Measurements from ENCODE around the gene SPATA9.

DNA sequence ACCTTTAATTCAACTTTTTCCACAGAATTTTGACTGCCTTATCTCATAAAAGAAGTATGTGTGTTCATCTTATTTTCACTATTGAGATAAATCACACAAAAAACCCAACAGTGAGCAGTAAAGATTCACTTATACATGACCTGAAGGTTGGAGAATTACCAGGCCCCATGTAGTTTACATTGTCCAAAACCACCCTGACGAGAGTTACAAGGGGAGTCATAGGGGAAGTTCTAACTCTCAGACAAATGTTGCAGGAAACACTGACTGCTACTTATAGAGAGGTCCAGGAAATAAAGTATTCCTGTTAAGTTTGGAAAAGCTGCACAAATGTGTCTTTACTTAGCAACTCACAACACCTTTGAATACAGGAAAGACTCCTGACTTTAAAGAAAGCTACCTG lies 14.1 kb downstream of the SPATA9 start:
- TF ChIP-seq, protein P1, sequence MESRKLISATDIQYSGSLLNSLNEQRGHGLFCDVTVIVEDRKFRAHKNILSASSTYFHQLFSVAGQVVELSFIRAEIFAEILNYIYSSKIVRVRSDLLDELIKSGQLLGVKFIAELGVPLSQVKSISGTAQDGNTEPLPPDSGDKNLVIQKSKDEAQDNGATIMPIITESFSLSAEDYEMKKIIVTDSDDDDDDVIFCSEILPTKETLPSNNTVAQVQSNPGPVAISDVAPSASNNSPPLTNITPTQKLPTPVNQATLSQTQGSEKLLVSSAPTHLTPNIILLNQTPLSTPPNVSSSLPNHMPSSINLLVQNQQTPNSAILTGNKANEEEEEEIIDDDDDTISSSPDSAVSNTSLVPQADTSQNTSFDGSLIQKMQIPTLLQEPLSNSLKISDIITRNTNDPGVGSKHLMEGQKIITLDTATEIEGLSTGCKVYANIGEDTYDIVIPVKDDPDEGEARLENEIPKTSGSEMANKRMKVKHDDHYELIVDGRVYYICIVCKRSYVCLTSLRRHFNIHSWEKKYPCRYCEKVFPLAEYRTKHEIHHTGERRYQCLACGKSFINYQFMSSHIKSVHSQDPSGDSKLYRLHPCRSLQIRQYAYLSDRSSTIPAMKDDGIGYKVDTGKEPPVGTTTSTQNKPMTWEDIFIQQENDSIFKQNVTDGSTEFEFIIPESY (IDR thresholded peaks at IDR 0.05): no peak
- TF ChIP-seq, protein P2, sequence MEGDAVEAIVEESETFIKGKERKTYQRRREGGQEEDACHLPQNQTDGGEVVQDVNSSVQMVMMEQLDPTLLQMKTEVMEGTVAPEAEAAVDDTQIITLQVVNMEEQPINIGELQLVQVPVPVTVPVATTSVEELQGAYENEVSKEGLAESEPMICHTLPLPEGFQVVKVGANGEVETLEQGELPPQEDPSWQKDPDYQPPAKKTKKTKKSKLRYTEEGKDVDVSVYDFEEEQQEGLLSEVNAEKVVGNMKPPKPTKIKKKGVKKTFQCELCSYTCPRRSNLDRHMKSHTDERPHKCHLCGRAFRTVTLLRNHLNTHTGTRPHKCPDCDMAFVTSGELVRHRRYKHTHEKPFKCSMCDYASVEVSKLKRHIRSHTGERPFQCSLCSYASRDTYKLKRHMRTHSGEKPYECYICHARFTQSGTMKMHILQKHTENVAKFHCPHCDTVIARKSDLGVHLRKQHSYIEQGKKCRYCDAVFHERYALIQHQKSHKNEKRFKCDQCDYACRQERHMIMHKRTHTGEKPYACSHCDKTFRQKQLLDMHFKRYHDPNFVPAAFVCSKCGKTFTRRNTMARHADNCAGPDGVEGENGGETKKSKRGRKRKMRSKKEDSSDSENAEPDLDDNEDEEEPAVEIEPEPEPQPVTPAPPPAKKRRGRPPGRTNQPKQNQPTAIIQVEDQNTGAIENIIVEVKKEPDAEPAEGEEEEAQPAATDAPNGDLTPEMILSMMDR (IDR thresholded peaks at IDR 0.05; ENCODE audit: low read depth, low read length, missing input control): no peak
- TF ChIP-seq GABPA (IDR thresholded peaks at IDR 0.05 in 1 of 2, conservative IDR thresholded peaks at IDR 0.05 in 1 of 2) (no peak), EGR1 (IDR thresholded peaks at IDR 0.05; ENCODE audit: low read depth in 2 of 2) (no peak), JUND (IDR thresholded peaks at IDR 0.05) (no peak)
- TF ChIP-seq, protein P3, sequence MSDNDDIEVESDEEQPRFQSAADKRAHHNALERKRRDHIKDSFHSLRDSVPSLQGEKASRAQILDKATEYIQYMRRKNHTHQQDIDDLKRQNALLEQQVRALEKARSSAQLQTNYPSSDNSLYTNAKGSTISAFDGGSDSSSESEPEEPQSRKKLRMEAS (IDR thresholded peaks at IDR 0.05): no peak
- TF ChIP-seq, protein P4, sequence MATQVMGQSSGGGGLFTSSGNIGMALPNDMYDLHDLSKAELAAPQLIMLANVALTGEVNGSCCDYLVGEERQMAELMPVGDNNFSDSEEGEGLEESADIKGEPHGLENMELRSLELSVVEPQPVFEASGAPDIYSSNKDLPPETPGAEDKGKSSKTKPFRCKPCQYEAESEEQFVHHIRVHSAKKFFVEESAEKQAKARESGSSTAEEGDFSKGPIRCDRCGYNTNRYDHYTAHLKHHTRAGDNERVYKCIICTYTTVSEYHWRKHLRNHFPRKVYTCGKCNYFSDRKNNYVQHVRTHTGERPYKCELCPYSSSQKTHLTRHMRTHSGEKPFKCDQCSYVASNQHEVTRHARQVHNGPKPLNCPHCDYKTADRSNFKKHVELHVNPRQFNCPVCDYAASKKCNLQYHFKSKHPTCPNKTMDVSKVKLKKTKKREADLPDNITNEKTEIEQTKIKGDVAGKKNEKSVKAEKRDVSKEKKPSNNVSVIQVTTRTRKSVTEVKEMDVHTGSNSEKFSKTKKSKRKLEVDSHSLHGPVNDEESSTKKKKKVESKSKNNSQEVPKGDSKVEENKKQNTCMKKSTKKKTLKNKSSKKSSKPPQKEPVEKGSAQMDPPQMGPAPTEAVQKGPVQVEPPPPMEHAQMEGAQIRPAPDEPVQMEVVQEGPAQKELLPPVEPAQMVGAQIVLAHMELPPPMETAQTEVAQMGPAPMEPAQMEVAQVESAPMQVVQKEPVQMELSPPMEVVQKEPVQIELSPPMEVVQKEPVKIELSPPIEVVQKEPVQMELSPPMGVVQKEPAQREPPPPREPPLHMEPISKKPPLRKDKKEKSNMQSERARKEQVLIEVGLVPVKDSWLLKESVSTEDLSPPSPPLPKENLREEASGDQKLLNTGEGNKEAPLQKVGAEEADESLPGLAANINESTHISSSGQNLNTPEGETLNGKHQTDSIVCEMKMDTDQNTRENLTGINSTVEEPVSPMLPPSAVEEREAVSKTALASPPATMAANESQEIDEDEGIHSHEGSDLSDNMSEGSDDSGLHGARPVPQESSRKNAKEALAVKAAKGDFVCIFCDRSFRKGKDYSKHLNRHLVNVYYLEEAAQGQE (IDR thresholded peaks at IDR 0.05): no peak

Data from liver (tissue), 3 donors.